Measurements from ENCODE around the gene APBA1. TPM values are rescaled to one million over a fixed set of nuclear protein-coding genes. Genes with fewer than 3 reads are reported as not detected.

The APBA1 gene
- total RNA-seq, 1 donor from 2014 or later, result 3.4 TPM

- peak; percentile 18 for DNase-seq (ENCODE audit: low spot score)
- Histone ChIP-seq H3K27me3 (no peaks in the 10 kb centered on the region), H3K9ac (no peak overlapping the region), H3K4me2 (peak overlapping the region; percentile 54), H3F3A (ENCODE audit: low read depth) (peaks cover 11% of the 10 kb centered on the region), H3K4me3 (no peak overlapping the region), H3K27ac (no peak overlapping the region), H4K20me1 (ENCODE audit: low read depth) (no peaks in the 10 kb centered on the region), H3K9me3 (ENCODE audit: low read depth) (no peaks in the 10 kb centered on the region), H3K36me3 (no peaks in the 10 kb centered on the region), H3K79me2 (ENCODE audit: low read depth) (no peaks in the 10 kb centered on the region), H3K4me1 (peaks cover 11% of the 10 kb centered on the region), H2AFZ (replicated peaks) (peak overlapping the region; percentile 2)
- Mint-ChIP-seq H3K27ac (peak overlapping the region; percentile 78), H3K4me1 (peaks cover 27% of the 10 kb centered on the region), H3K4me3 (no peak overlapping the region), H3K9me3 (peaks cover 11% of the 10 kb centered on the region), H3K27me3 (ENCODE audit: insufficient read depth, low read depth) (no peaks in the 10 kb centered on the region), H3K36me3 (peaks cover 10% of the 10 kb centered on the region)
- TF ChIP-seq EZH2phosphoT487 (IDR thresholded peaks at IDR 0.05) (no peak), CTCF (IDR thresholded peaks at IDR 0.05) (no peak), EZH2 (IDR thresholded peaks at IDR 0.05) (no peak)
Measured at GRCh38 chr9:69513141-69513820, 158.9 kb downstream of the APBA1 start.

GRCh38 chr9:69504058-69504457 is 168.1 kb downstream of the APBA1 start:
- Histone ChIP-seq H3K27ac (no peak overlapping the region), H3K4me2 (no peak overlapping the region), H3K4me3 (no peak overlapping the region), H3K4me1 (peaks cover 12% of the 10 kb centered on the region), H3F3A (ENCODE audit: low read depth) (no peaks in the 10 kb centered on the region), H3K27me3 (no peaks in the 10 kb centered on the region), H3K36me3 (no peaks in the 10 kb centered on the region), H2AFZ (replicated peaks) (no peak overlapping the region), H3K9ac (no peak overlapping the region), H4K20me1 (ENCODE audit: low read depth) (no peaks in the 10 kb centered on the region), H3K9me3 (ENCODE audit: low read depth) (no peaks in the 10 kb centered on the region), H3K79me2 (ENCODE audit: low read depth) (no peaks in the 10 kb centered on the region)
- peaks cover 4% of the 10 kb centered on the region for H3K27me3 Mint-ChIP-seq (ENCODE audit: insufficient read depth, low read depth)
- peaks cover 8% of the 10 kb centered on the region for H3K9me3 Mint-ChIP-seq
- H3K27ac Mint-ChIP-seq, result no peak overlapping the region
- H3K4me3 Mint-ChIP-seq, result no peak overlapping the region
- DNase-seq (ENCODE audit: low spot score), result no peak
- H3K4me1 Mint-ChIP-seq, result peaks cover 35% of the 10 kb centered on the region
- H3K36me3 Mint-ChIP-seq, result no peaks in the 10 kb centered on the region
- TF ChIP-seq CTCF (IDR thresholded peaks at IDR 0.05) (no peak), EZH2phosphoT487 (IDR thresholded peaks at IDR 0.05) (no peak), EZH2 (IDR thresholded peaks at IDR 0.05) (no peak)

- Histone ChIP-seq H3K36me3 (no peaks in the 10 kb centered on the region), H3K4me2 (no peak overlapping the region), H3K27me3 (no peaks in the 10 kb centered on the region), H3K79me2 (ENCODE audit: low read depth) (no peaks in the 10 kb centered on the region), H3K9ac (no peak overlapping the region), H2AFZ (replicated peaks) (no peak overlapping the region), H4K20me1 (ENCODE audit: low read depth) (no peaks in the 10 kb centered on the region), H3K27ac (no peak overlapping the region), H3F3A (ENCODE audit: low read depth) (no peaks in the 10 kb centered on the region), H3K4me1 (peaks cover 12% of the 10 kb centered on the region), H3K4me3 (no peak overlapping the region), H3K9me3 (ENCODE audit: low read depth) (no peaks in the 10 kb centered on the region)
- Mint-ChIP-seq H3K27ac (no peak overlapping the region), H3K36me3 (no peaks in the 10 kb centered on the region), H3K4me3 (no peak overlapping the region), H3K9me3 (peaks cover 8% of the 10 kb centered on the region), H3K4me1 (peaks cover 45% of the 10 kb centered on the region), H3K27me3 (ENCODE audit: insufficient read depth, low read depth) (peaks cover 4% of the 10 kb centered on the region)
- TF ChIP-seq CTCF (IDR thresholded peaks at IDR 0.05), result no peak
- no peak for TF ChIP-seq EZH2 (IDR thresholded peaks at IDR 0.05)
- TF ChIP-seq EZH2phosphoT487 (IDR thresholded peaks at IDR 0.05), result no peak
- DNase-seq (ENCODE audit: low spot score), result no peak
Measured at GRCh38 chr9:69502671-69503301, 169.4 kb downstream of the APBA1 start.

All from neural progenitor cell (in vitro differentiated cells).